ENCODE measurements around the gene IPCEF1. TPM values are rescaled to one million over a fixed set of nuclear protein-coding genes. Genes with fewer than 3 reads are reported as not detected.

The IPCEF1 gene
- total and polyA plus RNA-seq, 3 donors from 2014 or later, result 3.6 to 4.8 (median 4.2) TPM

- H3K4me1 ChIP-seq, result no peaks in the 10 kb centered on the region
- no peaks in the 10 kb centered on the region for H3K27me3 ChIP-seq
- WGBS, 2 donors, result 20 to 30% methylated on average over 4 of the region's 4 CpGs
- intact Hi-C loops (cut with DNase I; ENCODE audit: low total_unique reads), result no loop called here
- TF ChIP-seq CTCF (IDR thresholded peaks at IDR 0.05), result no peak
- TF ChIP-seq POLR2A (IDR thresholded peaks at IDR 0.05), result no peak
- no peaks in the 10 kb centered on the region for H3K36me3 ChIP-seq (ENCODE audit: low read depth, missing control alignments)
- no peak overlapping the region for H3K4me3 ChIP-seq
- no peak overlapping the region for H3K27ac ChIP-seq
- H3K9me3 ChIP-seq, result no peaks in the 10 kb centered on the region
- peak; percentile 56 for DNase-seq
These were observed 13.9 kb upstream of the IPCEF1 start for GRCh38 chr6:154370545-154370944.

GRCh38 chr6:154367839-154368695, 11.5 kb upstream of the IPCEF1 start:
- no peak for TF ChIP-seq POLR2A (IDR thresholded peaks at IDR 0.05)
- no peak for TF ChIP-seq CTCF (IDR thresholded peaks at IDR 0.05)
- Histone ChIP-seq H3K27me3 (no peaks in the 10 kb centered on the region), H3K9me3 (no peaks in the 10 kb centered on the region), H3K36me3 (ENCODE audit: low read depth, missing control alignments) (no peaks in the 10 kb centered on the region), H3K4me3 (no peak overlapping the region), H3K27ac (no peak overlapping the region), H3K4me1 (no peaks in the 10 kb centered on the region)
- DNase-seq, result no peak
- WGBS, 2 donors, result 85 to 88% methylated on average over 9 of the region's 9 CpGs
- intact Hi-C loops (cut with DNase I; ENCODE audit: low total_unique reads), result no loop called here

GRCh38 chr6:154367336-154367735, 10.7 kb upstream of the IPCEF1 start:
- whole genome bisulfite sequencing, 2 donors, result 88 to 89% methylated on average over 5 of the region's 5 CpGs
- no peaks in the 10 kb centered on the region for H3K4me1 ChIP-seq
- no peaks in the 10 kb centered on the region for H3K27me3 ChIP-seq
- no peaks in the 10 kb centered on the region for H3K9me3 ChIP-seq
- H3K36me3 ChIP-seq (ENCODE audit: low read depth, missing control alignments), result no peaks in the 10 kb centered on the region
- no peak overlapping the region for H3K27ac ChIP-seq
- TF ChIP-seq CTCF (IDR thresholded peaks at IDR 0.05), result no peak
- TF ChIP-seq POLR2A (IDR thresholded peaks at IDR 0.05), result no peak
- no peak overlapping the region for H3K4me3 ChIP-seq
- no peak for DNase-seq
- intact Hi-C loops (cut with DNase I; ENCODE audit: low total_unique reads), result no loop called here

GRCh38 chr6:154363821-154364220, 7.2 kb upstream of the IPCEF1 start:
- Histone ChIP-seq H3K27me3 (no peaks in the 10 kb centered on the region), H3K27ac (no peak overlapping the region), H3K9me3 (no peaks in the 10 kb centered on the region), H3K4me1 (no peaks in the 10 kb centered on the region), H3K36me3 (ENCODE audit: low read depth, missing control alignments) (no peaks in the 10 kb centered on the region), H3K4me3 (no peak overlapping the region)
- TF ChIP-seq POLR2A (IDR thresholded peaks at IDR 0.05) (no peak), CTCF (IDR thresholded peaks at IDR 0.05) (no peak)
- intact Hi-C loops (cut with DNase I; ENCODE audit: low total_unique reads), result no loop called here
- 68 to 75% methylated on average over 4 of the region's 4 CpGs for WGBS, 2 donors
- no peak for DNase-seq

GRCh38 chr6:154361476-154361875, 4.9 kb upstream of the IPCEF1 start:
- H3K4me3 ChIP-seq, result no peak overlapping the region
- no peaks in the 10 kb centered on the region for H3K9me3 ChIP-seq
- H3K36me3 ChIP-seq (ENCODE audit: low read depth, missing control alignments), result no peaks in the 10 kb centered on the region
- H3K27me3 ChIP-seq, result no peaks in the 10 kb centered on the region
- TF ChIP-seq POLR2A (IDR thresholded peaks at IDR 0.05) (no peak), CTCF (IDR thresholded peaks at IDR 0.05) (no peak)
- 87 to 88% methylated on average over 5 of the region's 5 CpGs for WGBS, 2 donors
- H3K27ac ChIP-seq, result no peak overlapping the region
- intact Hi-C loops (cut with DNase I; ENCODE audit: low total_unique reads), result no loop called here
- no peak for DNase-seq
- H3K4me1 ChIP-seq, result no peaks in the 10 kb centered on the region

All from testis (tissue), 3 donors.